Activated naive CD4-positive, alpha-beta T cell treated with anti-CD3 and anti-CD28 coated beads for 36 hours (primary cell): ENCODE data around the gene JARID2. TPM values are rescaled to one million over a fixed set of nuclear protein-coding genes. Genes with fewer than 3 reads are reported as not detected.

Experiments used
- CTCF ChIA-PET: fragments of 350-600 bp; sonication (Branson Sonifier 250); formaldehyde crosslinking; loops from one replicate; lab custom pipeline; 2021; ENCODE audit warnings: antibody characterized with exemption; lab: Charles Lee
- DNase-seq: peaks from one replicate; pipeline ENCODE4 v3.0.0-alpha.2; 2020
- H3K27ac Mint-ChIP-seq: one replicate; pipeline ENCODE4 v1.8.0; 2021; ENCODE audit warnings: mild to moderate bottlenecking, mixed read lengths
- H3K27me3 Mint-ChIP-seq: one replicate; pipeline ENCODE4 v1.8.0; 2021; ENCODE audit warnings: low read depth, mixed read lengths
- H3K36me3 Mint-ChIP-seq: one replicate; pipeline ENCODE4 v1.8.0; 2021; ENCODE audit warnings: low read depth, mixed read lengths
- H3K4me1 Mint-ChIP-seq: one replicate; pipeline ENCODE4 v1.8.0; 2021; ENCODE audit warnings: low read depth, mixed read lengths
- H3K4me3 Mint-ChIP-seq: one replicate; pipeline ENCODE4 v1.8.0; 2021; ENCODE audit warnings: mild to moderate bottlenecking, moderate library complexity, mixed read lengths
- H3K9me3 Mint-ChIP-seq: one replicate; pipeline ENCODE4 v1.8.0; 2021; ENCODE audit warnings: mixed read lengths
- intact Hi-C: fragments of 100-400 bp; cut with micrococcal nuclease; formaldehyde crosslinking; loops from one replicate; pipeline ENCODE4 v1.15.1; 2023
- total RNA-seq, 2 experiments: library from RNA; stranded (reverse); gene quantifications; one replicate each; pipeline ENCODE4 v1.2.3, GENCODE V29; 2021

The JARID2 gene
- total RNA-seq, 2 experiments from 2014 or later, result 26.6 to 27.7 TPM

- Mint-ChIP-seq H3K4me3 (no peak overlapping the region), H3K4me1 (peaks cover 77% of the 10 kb centered on the region)
These were observed 23.8 kb downstream of the JARID2 start for GRCh38 chr6:15269619-15270018.

GRCh38 chr6:15270402-15270801 is 24.5 kb downstream of the JARID2 start:
- H3K4me1 Mint-ChIP-seq, result peaks cover 75% of the 10 kb centered on the region
- H3K9me3 Mint-ChIP-seq, result no peaks in the 10 kb centered on the region
- no peak for DNase-seq
- H3K4me3 Mint-ChIP-seq, result no peak overlapping the region
- intact Hi-C loops, result no loop called here
- H3K27ac Mint-ChIP-seq, result no peak overlapping the region
- CTCF ChIA-PET, result no interaction called here
- no peaks in the 10 kb centered on the region for H3K27me3 Mint-ChIP-seq
- H3K36me3 Mint-ChIP-seq, result peaks cover 8% of the 10 kb centered on the region

More at GRCh38 chr6:15269619-15270018, 23.8 kb downstream of the JARID2 start:
- Mint-ChIP-seq H3K27me3 (no peaks in the 10 kb centered on the region), H3K9me3 (no peaks in the 10 kb centered on the region), H3K36me3 (peaks cover 8% of the 10 kb centered on the region), H3K27ac (no peak overlapping the region)
- DNase-seq, result peak; percentile 44
- CTCF ChIA-PET, result interaction anchor here (1.0 kb wide), 1 partner anchor 14 kb away, joined by 4 read pairs; no protein-coding TSS in a partner anchor
- intact Hi-C loops, result loop anchor here (1.0 kb wide), 1 partner anchor 10 kb away; no protein-coding TSS in a partner anchor

- Mint-ChIP-seq H3K27me3 (no peaks in the 10 kb centered on the region), H3K9me3 (no peaks in the 10 kb centered on the region), H3K36me3 (peaks cover 9% of the 10 kb centered on the region), H3K4me3 (no peak overlapping the region), H3K27ac (no peak overlapping the region), H3K4me1 (peaks cover 73% of the 10 kb centered on the region)
- DNase-seq, result no peak
- intact Hi-C loops, result no loop called here
- CTCF ChIA-PET, result no interaction called here
These were observed 26.7 kb downstream of the JARID2 start for GRCh38 chr6:15272562-15272961.

- H3K36me3 Mint-ChIP-seq, result peaks cover 10% of the 10 kb centered on the region
- DNase-seq, result no peak
- CTCF ChIA-PET, result interaction anchor here (1.3 kb wide), 1 partner anchor 8 kb away, joined by 3 read pairs; no protein-coding TSS in a partner anchor
- no peaks in the 10 kb centered on the region for H3K27me3 Mint-ChIP-seq
- H3K4me3 Mint-ChIP-seq, result no peak overlapping the region
- H3K9me3 Mint-ChIP-seq, result no peaks in the 10 kb centered on the region
- intact Hi-C loops, result no loop called here
- no peak overlapping the region for H3K27ac Mint-ChIP-seq
- H3K4me1 Mint-ChIP-seq, result peaks cover 72% of the 10 kb centered on the region
These were observed 29.0 kb downstream of the JARID2 start for GRCh38 chr6:15274692-15275387.

- Mint-ChIP-seq H3K4me1 (peaks cover 74% of the 10 kb centered on the region), H3K4me3 (no peak overlapping the region), H3K9me3 (no peaks in the 10 kb centered on the region), H3K36me3 (peaks cover 9% of the 10 kb centered on the region), H3K27ac (no peak overlapping the region), H3K27me3 (no peaks in the 10 kb centered on the region)
- CTCF ChIA-PET, result interaction anchor here (0.6 to 1.3 kb wide), 3 partner anchors 10 to 156 kb away, joined by 3 read pairs; no protein-coding TSS in a partner anchor
- DNase-seq, result no peak
- intact Hi-C loops, result no loop called here
These were observed 30.4 kb downstream of the JARID2 start for GRCh38 chr6:15276036-15276985.

GRCh38 chr6:15279047-15279661 is 33.3 kb downstream of the JARID2 start:
- intact Hi-C loops, result no loop called here
- Mint-ChIP-seq H3K4me3 (no peak overlapping the region), H3K4me1 (peaks cover 85% of the 10 kb centered on the region)

GRCh38 chr6:15280028-15280427 is 34.2 kb downstream of the JARID2 start:
- Mint-ChIP-seq H3K27me3 (no peaks in the 10 kb centered on the region), H3K9me3 (no peaks in the 10 kb centered on the region), H3K27ac (no peak overlapping the region), H3K4me1 (peaks cover 80% of the 10 kb centered on the region), H3K36me3 (peaks cover 7% of the 10 kb centered on the region), H3K4me3 (no peak overlapping the region)
- CTCF ChIA-PET, result no interaction called here
- intact Hi-C loops, result no loop called here
- DNase-seq, result no peak

More at GRCh38 chr6:15279047-15279661, 33.3 kb downstream of the JARID2 start:
- H3K27me3 Mint-ChIP-seq, result no peaks in the 10 kb centered on the region
- H3K36me3 Mint-ChIP-seq, result peaks cover 7% of the 10 kb centered on the region
- CTCF ChIA-PET, result interaction anchor here (0.6 to 0.9 kb wide), 3 partner anchors 10 to 26 kb away, joined by 3 to 4 read pairs (median 3); no protein-coding TSS in a partner anchor
- DNase-seq, result no peak
- no peak overlapping the region for H3K27ac Mint-ChIP-seq
- no peaks in the 10 kb centered on the region for H3K9me3 Mint-ChIP-seq

GRCh38 chr6:15280961-15281360 is 35.1 kb downstream of the JARID2 start:
- Mint-ChIP-seq H3K27ac (no peak overlapping the region), H3K36me3 (peaks cover 7% of the 10 kb centered on the region), H3K27me3 (no peaks in the 10 kb centered on the region), H3K4me1 (peaks cover 79% of the 10 kb centered on the region), H3K4me3 (no peak overlapping the region), H3K9me3 (no peaks in the 10 kb centered on the region)
- intact Hi-C loops, result no loop called here
- no peak for DNase-seq
- CTCF ChIA-PET, result no interaction called here

- no peaks in the 10 kb centered on the region for H3K9me3 Mint-ChIP-seq
- peaks cover 69% of the 10 kb centered on the region for H3K4me1 Mint-ChIP-seq
- no peak overlapping the region for H3K27ac Mint-ChIP-seq
- DNase-seq, result no peak
- intact Hi-C loops, result no loop called here
- H3K4me3 Mint-ChIP-seq, result no peak overlapping the region
- no peaks in the 10 kb centered on the region for H3K27me3 Mint-ChIP-seq
- peaks cover 7% of the 10 kb centered on the region for H3K36me3 Mint-ChIP-seq
- CTCF ChIA-PET, result interaction anchor here (1.2 kb wide), 1 partner anchor 11 kb away, joined by 3 read pairs; no protein-coding TSS in a partner anchor
These were observed 36.5 kb downstream of the JARID2 start for GRCh38 chr6:15282334-15282733.

GRCh38 chr6:15283986-15284361 is 38.1 kb downstream of the JARID2 start:
- no peak for DNase-seq
- CTCF ChIA-PET, result interaction anchor here (0.8 to 1.2 kb wide), 2 partner anchors 16 to 105 kb away, joined by 3 to 5 read pairs; no protein-coding TSS in a partner anchor
- Mint-ChIP-seq H3K9me3 (no peaks in the 10 kb centered on the region), H3K27me3 (no peaks in the 10 kb centered on the region), H3K27ac (no peak overlapping the region), H3K4me3 (no peak overlapping the region), H3K36me3 (peaks cover 10% of the 10 kb centered on the region), H3K4me1 (peaks cover 70% of the 10 kb centered on the region)
- intact Hi-C loops, result no loop called here

- no peak overlapping the region for H3K27ac Mint-ChIP-seq
- no peak overlapping the region for H3K4me3 Mint-ChIP-seq
- peaks cover 67% of the 10 kb centered on the region for H3K4me1 Mint-ChIP-seq
- H3K9me3 Mint-ChIP-seq, result no peaks in the 10 kb centered on the region
- no peaks in the 10 kb centered on the region for H3K27me3 Mint-ChIP-seq
- CTCF ChIA-PET, result interaction anchor here (0.6 to 0.8 kb wide), 3 partner anchors 104 to 1592 kb away, joined by 3 read pairs; no protein-coding TSS in a partner anchor
- DNase-seq, result no peak
- intact Hi-C loops, result no loop called here
- H3K36me3 Mint-ChIP-seq, result peaks cover 10% of the 10 kb centered on the region
These were observed 38.9 kb downstream of the JARID2 start for GRCh38 chr6:15284743-15285142.
